NT2/D1 (cell line): Measurements from ENCODE around the gene MEF2B.
"Not testable (repeated sequence)": the region's sequence is repeated elsewhere in the genome, so short reads cannot be mapped to it uniquely, and the experiment has no call there.

Experiments used
- SUZ12 ChIP-seq: IDR thresholded peaks from 2 replicates; pipeline ENCODE4 v1.6.1; 2011; ENCODE audit not compliant: insufficient read length, insufficient read depth; ENCODE audit errors: extremely low read depth
- YY1 ChIP-seq: IDR thresholded peaks from 2 replicates; pipeline ENCODE4 v1.6.1; 2011; ENCODE audit not compliant: insufficient read length, insufficient read depth
- ZNF274 ChIP-seq: IDR thresholded peaks from 2 replicates; pipeline ENCODE4 v1.6.1; 2011; ENCODE audit warnings: mild to moderate bottlenecking, low read depth, low read length

GRCh38 chr19:19173243-19173642, 3.2 kb upstream of the MEF2B start:
- TF ChIP-seq YY1, ZNF274, SUZ12: not testable (repeated sequence)
